Activated CD4-positive, CD25-positive, alpha-beta regulatory T cell treated with anti-CD3 and anti-CD28 coated beads, Interleukin-2, amount 50 U/mL, for 16 hours (primary cell): ENCODE data around the gene RERE.
"Not testable (repeated sequence)": the region's sequence is repeated elsewhere in the genome, so short reads cannot be mapped to it uniquely, and the experiment has no call there.

Source experiments
- DNase-seq: peaks from one replicate; pipeline ENCODE4 v3.0.0-alpha.2; 2020; ENCODE audit warnings: low read depth, low spot score

RERE gene

DNA sequence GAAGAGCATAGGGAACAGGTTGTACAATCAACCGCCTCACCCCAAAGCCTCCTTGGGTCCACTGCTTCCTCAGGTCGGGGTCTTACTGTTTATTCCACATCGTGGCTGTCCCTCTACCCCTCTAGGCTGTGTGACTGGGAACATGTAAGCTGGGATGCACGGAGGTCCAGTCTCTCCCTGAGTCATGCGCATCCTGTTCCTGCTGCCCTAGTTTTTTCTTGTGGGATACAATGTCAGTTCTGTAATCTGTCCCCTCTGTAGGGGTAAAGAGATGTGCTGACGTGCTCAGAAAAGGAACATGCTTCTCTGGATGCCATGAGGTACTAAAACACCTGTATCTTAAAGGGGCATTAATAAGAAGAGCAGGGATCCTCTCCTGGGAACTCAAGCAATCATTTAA, 433.4 kb downstream of the RERE start:
- DNase-seq: no peak

DNA sequence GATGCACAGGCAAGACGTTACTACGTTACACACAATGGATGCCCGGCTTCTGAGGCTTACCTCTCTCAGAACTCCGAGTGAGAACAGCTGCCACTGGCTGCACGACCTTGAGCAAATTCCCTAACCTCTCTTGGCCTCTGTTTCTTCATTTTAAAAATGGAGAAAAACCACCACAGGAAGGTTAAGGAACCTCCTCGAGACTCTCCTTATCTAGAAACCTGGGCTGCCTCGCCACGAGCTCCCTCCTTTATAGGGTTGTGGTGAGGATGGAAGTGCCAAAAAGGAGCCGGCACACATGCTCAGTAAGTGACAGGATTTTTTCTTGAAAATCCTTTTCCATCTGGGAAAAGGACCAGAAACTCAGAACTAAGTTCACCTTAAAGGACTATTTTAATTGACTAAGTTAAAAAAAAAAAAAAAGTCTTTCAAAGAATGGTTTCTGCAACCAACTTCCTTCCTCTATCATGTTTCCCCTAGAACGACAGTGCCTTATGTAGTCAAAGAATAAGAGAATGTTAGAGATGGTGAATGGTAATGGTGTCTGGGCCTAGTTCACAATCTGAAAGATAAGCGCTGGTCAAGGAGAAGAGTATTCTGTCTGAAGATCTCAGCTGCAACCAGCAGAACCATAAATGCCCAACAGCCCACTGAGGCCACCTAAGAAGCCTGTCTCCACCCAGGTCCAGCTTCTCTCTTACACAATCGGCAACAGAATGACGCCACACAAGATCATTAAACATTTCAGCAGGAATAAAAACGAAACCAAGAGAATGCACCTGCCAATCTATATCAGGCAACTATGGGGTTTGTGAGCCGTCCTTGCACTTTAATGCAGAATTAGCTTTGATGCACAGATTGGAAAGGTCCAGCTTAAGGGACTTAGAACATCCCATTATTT, 434.6 kb downstream of the RERE start:
- DNase-seq: no peak

DNA sequence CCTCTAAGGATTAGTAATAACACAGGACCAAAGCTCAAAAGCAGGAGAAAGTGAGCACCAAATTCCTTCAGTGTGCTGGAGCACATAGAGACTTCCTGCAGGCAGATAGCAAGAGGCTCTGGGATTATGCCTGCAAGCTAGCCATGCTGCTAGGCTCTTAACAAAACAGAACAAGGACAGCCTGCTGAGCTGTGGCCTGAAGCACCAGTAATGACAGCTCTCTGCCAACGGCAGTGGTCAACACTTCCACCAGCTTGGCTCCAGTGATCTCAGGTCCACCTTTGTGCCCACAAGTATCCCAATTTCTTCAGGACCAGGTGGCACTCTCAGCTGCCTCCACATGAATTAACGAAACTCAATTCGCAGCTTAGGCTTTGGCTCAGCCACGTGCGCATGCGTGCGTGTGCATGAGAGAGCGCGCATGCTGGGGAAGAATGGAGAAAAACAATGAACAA, 435.4 kb downstream of the RERE start:
- DNase-seq: no peak

DNA sequence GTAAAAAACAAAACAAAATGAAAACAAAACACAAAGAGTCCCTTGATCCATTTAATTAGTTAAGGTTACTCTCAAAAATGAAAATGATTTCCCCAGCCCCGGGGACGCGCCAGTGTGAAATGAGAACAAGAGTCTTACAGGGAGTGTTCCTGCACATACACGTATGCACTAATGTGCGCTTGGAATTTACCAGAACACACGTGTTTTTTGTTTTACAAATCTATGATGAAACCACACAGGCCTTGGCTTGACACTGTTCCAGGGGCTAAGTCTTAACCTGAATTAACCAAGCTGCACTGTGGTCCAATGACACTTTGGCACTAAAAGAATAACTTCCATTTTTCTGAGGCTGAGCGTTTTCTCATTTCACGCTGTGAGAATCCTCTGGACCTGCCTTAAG, 435.8 kb downstream of the RERE start:
- DNase-seq: no peak

DNA sequence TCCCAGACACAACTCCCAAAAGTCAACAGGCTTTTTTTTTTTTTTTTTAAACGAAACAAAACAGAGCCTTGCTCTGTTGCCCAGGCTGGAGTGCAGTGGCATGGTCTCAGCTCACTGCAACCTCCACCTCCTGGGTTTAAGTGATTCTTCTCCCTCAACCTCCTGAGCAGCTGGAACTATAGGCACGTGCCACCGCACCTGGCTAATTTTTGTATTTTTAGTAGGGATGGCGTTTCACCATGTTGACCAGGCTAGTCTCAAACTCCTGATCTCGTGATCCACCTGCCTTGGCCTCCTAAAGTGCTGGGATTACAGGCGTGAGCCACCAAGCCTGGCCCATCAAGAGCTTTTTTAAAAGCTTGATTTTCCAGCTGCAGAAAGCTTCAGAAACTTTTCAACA, 437.1 kb downstream of the RERE start:
- not testable (repeated sequence) for DNase-seq

DNA sequence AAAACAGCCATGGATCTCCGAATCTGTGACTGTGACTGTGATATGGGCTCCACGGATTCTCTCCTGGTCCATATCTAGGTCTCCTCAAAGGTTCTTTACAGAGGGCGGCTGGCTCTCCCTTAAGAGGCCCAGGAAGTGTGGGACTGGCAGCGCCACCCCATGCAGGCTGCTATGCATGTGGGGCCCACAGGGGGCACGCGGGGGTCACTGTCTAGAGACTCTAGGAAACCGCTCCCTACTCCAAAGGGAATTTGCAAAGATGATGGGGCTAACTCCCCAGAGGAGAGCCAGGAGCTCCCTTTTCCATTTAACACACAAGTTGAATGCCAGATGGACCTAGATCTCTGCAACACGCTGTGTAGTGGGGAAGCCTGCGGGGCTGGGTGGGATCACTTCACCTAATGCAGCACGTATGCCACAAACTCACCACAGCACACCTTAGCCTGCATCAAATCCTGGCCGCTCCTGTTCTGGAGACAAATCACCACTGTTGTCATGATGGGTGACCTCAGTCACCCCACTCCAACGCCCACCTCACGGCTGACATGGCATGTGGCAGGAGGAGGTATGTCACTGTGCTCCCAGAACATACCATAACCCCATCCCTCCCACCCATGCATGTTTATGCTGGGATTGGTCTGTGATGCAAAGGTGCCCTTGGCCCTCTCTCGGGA, 437.8 kb downstream of the RERE start:
- DNase-seq: no peak

DNA sequence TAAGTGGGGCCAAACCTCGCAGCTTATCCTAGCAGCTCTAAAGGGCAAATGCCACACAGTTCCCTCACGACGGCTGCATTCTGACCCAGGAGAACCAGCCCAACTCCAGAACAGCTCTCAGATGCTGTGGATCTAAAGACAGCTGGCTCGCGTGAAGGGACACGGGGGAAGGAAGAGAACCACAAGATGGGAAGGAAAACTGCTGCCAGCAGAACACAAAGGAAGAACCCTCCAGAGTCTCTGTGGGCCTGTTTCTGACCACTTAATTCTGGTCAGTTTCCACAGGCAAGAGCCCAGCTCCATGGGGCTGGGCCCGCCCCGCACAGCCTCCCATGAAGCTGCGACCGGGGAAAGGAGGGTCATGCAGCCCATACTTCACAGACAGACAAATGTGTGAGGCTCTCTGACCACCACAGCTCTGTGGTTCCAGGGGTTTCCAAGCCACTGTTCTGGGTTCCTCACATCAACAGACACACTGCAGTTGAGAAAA, 438.4 kb downstream of the RERE start:
- no peak for DNase-seq

DNA sequence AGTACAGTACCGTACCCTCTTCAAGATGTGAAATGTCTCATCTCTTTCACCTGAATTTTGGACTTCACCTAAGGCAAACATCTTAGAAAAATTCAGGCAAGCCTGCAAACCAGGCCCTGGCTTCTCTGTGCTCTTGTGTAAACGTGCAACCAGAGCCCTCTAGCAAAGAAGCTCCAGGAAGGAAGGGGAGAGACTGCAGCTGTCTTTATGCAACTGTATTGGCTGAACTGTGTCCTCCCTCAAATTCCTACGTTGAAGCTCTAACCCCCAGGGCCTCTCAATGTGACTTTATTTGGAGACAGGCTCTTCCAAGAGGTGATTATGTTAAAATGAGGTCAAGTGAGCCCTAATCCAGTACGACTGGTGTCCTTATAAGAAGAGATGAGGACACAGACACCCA, 439.3 kb downstream of the RERE start:
- DNase-seq: no peak

DNA sequence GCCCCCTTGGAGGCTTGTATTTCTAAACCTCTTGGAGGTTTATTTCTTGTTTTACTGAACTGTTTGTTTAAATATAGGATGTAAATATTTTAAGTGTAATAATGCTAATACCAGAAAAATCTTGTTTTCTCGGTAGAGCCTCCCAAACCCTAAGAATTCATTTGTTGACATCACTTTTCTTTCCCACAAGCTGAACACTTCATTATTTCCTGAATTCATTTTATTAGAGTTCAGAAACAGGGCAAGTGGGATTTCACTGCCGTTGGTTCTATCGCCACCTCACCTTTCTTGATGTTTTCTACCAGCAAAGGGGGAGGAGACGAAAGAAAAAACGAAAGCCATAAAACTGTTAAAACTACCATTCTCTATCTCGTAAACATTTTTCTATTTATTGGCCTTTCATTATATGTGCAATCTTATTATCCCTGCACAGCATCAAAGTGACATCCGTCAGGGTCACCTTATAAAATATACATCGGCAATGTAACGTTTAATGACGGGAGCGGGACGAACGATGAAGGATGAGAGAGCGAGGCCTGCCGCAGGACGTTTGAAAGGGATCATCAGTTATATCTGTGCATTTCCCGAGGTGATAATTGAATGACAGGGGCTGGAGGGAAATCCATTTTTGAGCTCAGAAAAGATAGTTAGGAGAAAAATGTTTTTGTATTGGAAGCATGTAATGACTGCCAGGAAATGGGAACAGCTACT, 440.0 kb downstream of the RERE start:
- no peak for DNase-seq

DNA sequence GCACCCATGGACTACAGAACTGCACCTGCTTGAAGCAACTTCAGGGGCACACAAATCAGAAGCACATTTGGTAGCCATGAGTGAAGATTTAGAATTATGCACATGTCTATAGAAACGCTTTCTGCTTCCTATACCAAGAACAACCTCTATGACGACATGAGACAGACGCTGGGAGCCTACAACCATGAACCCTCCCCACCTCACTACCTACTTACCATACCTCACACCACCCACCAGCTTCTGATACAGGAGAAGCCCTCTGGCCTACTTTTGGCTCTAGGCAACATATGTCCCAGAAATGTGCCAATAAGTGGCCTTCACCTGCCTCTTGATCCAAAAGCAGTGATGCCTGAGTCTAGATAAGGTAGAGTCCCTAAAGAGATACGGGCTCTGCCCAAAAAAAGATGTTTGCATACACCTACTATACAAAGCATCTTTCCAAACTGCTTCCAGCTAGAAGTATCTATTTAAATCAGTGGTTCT, 441.0 kb downstream of the RERE start:
- DNase-seq: no peak

DNA sequence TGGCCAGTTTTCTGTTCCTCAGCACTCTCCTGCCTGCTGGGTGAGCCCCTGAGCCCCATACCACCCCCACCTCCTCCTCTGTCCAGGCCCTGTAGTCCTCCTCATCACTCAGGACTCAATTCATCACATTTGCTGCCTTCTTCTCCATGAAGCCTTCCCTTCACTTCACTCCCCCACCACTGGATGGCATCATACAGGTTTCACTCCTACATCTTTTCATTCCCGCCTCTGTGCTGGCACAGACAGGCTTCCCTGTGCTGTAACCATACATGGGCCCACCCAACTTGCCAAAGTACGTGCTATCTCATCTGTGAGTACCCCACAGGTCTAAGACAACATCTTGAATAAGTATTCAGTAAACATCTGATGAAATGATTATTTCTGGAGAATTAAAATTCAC, 442.6 kb downstream of the RERE start:
- DNase-seq: no peak

DNA sequence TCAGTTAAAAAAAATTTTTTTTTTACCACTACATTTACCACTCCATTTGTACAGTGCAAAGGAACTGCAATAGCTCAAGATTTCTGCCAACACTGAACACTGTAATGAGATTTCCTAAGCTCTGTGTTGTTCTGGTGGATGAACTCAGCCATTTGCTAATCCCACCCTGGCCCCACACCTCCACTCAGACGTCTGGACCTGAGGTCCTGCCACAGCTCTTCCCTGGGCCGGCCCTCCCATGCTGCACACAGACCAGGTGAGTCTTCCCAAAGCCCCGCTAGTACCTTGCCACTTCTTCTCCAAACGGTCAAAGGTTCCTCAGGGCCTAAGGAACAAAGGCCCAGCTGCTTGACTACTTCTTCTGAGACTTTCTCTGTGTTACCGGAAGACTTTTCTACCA, 443.1 kb downstream of the RERE start:
- DNase-seq: no peak

DNA sequence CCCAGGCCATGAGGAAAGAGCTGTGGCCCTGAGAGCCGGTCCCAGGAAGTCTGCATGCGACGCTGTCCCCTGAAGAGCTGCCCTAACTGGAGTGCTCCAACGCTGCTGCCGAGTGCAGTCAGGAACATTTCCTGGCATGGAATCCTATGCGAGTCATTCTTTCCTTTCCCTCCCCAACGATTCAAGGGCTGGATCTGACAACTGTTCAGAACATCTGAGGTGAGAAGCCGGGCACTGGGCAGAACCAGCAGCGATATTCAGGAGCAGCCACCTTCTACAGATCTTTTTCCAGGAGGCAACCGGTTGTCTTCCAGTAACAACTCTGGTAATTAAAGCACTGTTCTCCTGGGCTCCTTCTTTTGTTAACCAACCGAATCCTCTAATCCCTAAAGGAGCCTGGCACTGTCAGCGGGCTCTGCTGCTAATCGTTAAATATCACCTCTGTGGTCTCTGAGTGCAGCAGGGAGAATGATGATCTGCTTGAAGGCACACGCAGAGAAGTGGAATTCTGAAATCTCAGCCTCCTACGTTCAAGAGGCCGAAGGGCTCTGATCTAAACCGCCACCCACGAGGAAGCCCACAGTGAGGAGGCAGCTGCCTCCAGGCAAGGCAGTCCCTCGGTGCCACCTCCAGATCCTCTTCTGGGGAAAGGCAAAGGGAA, 443.7 kb downstream of the RERE start:
- DNase-seq: no peak

DNA sequence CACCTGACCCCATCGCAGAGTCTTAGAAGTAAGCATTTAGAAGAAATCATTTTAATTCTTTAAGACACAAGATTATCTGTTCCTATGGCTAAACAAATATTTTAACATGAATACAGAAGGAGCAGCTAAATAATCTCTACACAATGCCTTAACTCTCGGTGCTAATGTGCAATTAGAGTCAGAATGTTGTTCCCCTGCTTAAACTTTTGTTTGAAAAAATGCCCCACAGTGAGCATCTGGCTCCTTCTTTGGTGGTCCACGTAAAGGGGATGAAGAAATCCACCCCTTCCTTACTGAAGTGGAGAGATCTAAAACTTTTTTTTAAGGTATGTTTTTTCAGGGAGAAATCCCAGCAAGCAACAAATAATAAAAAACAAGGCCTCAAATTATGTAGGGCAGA, 444.3 kb downstream of the RERE start:
- DNase-seq: no peak

DNA sequence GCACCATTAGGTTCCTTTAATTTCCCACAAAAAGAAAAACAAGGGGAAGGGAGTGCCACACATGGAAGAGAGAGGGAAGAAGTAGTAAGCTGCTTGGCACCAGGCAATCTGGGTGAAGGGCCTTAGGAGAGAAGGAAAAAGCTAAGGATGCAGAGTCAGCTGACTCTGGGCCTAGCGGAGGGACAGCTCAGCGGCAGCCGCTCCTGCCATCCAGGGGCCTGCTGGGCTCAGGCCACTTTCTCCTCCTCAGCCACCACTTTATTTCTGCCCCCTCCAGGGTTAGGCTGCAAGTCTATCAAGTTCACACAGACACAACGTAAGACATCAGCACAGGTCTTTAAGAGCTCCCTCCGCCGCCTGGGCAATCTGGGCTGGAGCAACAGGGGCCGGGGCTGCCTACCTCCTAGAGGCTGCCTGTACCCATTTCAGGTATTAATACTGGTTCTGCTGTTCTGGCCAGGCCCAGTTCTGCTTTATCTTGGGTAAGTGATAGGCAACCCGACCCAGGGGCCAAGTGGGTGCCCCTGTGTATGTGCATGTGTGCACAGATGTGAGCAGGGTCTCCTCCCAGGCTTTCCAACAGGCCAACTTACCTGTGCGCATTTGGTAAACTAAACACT, 446.0 kb downstream of the RERE start:
- DNase-seq: no peak

DNA sequence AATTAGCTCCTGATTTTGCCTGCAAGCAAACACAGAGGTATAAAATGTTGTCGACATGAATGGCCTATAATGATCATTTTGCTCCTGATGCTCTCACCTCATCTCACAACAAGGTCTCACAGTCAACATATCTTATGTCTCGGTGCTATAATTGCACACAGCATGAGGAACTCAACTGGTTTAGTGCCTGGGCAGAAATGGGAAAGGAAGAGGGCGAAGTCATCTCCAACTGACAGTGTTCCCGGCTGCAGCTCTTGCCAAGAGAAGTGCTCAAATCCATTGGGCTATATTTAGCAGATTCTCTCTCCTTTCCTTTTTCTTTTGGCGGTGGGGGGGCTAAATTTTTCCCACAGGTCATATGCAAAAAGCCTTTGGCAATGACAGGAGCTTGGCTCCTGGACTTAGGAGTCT, 446.5 kb downstream of the RERE start:
- DNase-seq: no peak

DNA sequence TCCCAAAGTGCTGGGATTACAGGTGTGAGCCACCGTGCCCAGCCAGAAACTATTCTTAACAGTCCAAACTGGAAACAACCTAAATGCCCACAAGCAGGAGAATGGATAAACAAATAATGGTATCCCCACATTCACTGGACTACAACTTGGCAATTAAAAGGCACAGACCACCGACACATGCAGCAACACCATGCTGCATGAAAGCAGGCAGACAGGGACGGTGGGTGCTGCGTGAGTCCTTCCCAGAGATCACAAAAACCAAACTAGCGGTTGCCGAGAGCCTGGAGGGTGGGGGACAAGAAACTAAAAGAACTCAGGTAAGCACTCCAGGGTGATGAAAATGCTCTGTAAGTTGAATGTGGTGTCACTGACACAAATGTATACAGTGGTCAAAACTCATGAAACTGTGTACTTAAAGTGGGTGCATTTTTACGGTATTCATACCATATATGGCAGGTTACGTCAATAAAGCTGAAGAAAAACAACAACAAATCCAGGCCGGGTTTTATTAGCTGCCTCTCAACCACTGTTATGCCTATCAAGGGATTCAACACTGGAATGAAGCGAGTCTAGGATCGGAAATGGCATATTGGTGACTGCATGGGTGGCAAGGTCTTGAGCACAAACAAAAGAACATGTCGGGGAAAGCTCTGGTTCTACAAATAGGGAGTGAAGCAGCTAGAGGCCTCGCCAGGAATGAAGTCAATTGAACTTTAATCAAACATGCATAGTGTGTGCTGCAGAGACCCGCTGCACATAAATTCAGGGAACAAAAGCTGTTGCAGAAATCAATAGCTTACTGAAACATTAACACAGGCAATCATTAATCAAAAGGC, 447.2 kb downstream of the RERE start:
- DNase-seq: no peak

DNA sequence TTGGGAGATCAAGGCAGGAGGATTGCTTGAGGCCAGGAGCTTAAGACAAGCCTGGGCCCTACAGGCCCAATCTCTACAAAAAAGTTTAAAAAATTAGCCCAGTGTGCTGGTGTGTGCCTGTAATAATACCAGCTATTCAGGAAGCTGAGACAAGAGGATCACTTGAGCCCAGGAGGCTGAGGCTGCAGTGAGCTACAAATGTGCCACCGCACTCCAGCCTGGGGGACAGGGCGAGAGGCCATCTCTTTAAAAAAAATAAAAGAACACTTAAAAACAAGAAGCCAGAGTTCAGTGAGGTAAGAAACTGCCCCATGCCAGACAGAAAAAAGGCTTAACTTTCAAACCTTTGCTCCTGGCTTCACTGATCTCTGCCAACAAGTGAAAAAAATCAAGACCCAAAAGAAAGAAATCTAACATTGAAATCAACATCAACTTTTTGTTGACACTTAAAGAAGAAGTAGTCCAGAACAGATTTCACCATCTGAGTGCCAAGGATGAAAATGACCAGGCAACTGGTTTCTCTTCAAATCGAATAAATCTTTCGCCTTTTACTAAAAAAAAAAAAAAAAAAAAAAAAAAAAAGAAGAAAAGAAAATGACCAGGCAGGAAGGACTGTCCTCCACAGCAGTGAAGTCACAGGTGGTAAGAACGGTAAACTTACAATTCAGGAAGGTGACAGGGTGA, 448.3 kb downstream of the RERE start:
- DNase-seq: no peak

DNA sequence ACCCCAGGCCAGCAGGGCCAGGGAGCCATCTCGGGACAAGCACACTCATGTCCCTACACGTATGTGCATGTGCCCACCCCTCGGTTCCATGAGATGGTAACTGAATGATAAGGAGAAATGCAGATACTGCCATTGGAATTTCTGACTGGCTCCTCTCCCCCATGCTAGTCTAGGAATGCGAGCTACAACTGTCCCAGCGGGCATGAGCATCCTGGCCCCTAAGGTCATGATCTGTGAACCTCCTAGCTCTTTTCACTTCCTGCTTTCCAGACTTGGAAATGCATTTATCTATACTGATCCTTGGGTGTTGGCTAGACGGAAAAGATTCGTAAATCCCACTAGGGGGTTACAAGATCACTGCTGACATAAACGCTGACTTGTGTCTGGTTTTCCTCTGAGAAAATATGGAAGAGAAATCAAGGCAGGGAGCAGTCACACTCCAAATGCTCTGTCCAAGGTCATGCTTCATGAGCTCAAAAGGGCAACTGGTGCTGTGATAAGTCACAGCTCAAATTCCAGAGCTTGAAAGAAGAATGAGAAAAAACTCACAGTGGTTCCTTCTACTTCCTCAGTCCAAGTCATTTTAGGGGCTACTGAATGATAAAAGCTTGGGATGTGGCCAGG, 449.8 kb downstream of the RERE start:
- DNase-seq: no peak
